ENCODE measurements around the gene PPTC7.
A peak's percentile ranks its signal among the peaks of the same experiment; 100 is the strongest.
"Not testable (repeated sequence)": the region's sequence is repeated elsewhere in the genome, so short reads cannot be mapped to it uniquely, and the experiment has no call there.

DNA sequence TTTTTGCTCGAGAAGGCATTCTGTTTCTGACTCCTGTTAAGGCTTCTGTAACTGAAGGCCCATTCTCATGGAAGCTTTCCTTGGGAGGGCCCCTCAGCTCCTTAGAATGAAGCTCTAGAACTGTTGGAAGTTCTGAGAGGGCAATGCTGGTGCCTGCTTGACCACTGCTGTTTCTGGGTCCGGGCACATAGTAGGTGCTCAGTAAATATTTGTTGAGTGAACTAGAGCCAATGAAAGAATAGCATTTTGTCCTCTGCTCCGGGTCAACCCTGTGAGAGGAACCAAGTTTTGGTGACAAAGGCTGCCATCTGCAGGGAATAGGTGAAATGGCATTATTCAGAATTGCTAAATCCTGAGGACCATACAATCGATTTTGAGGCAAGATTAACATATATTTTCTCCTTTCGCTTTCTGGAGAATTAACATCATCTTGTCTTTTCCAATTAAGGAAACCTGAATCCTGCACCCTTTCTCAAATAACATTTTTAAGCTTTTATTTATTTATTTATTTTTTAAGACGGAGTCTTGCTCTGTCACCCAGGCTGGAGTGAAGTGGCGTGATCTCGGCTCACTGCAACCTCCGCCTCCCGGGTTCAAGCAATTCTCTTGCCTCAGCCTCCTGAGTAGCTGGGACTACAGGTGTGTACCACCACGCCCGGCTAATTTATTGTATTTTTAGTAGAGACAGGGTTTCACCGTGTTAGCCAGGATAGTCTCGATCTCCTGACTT, 19.1 kb upstream of the PPTC7 start:
- TF ChIP-seq, protein P1, sequence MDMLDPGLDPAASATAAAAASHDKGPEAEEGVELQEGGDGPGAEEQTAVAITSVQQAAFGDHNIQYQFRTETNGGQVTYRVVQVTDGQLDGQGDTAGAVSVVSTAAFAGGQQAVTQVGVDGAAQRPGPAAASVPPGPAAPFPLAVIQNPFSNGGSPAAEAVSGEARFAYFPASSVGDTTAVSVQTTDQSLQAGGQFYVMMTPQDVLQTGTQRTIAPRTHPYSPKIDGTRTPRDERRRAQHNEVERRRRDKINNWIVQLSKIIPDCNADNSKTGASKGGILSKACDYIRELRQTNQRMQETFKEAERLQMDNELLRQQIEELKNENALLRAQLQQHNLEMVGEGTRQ (IDR thresholded peaks at IDR 0.05; ENCODE audit: low read depth, low read length) = not testable (repeated sequence)
- TF ChIP-seq, protein P2, sequence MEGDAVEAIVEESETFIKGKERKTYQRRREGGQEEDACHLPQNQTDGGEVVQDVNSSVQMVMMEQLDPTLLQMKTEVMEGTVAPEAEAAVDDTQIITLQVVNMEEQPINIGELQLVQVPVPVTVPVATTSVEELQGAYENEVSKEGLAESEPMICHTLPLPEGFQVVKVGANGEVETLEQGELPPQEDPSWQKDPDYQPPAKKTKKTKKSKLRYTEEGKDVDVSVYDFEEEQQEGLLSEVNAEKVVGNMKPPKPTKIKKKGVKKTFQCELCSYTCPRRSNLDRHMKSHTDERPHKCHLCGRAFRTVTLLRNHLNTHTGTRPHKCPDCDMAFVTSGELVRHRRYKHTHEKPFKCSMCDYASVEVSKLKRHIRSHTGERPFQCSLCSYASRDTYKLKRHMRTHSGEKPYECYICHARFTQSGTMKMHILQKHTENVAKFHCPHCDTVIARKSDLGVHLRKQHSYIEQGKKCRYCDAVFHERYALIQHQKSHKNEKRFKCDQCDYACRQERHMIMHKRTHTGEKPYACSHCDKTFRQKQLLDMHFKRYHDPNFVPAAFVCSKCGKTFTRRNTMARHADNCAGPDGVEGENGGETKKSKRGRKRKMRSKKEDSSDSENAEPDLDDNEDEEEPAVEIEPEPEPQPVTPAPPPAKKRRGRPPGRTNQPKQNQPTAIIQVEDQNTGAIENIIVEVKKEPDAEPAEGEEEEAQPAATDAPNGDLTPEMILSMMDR (conservative IDR thresholded peaks at IDR 0.05; ENCODE audit: low read depth, low read length) = peak; percentile 78
- TF ChIP-seq, protein P3, sequence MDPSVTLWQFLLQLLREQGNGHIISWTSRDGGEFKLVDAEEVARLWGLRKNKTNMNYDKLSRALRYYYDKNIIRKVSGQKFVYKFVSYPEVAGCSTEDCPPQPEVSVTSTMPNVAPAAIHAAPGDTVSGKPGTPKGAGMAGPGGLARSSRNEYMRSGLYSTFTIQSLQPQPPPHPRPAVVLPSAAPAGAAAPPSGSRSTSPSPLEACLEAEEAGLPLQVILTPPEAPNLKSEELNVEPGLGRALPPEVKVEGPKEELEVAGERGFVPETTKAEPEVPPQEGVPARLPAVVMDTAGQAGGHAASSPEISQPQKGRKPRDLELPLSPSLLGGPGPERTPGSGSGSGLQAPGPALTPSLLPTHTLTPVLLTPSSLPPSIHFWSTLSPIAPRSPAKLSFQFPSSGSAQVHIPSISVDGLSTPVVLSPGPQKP (IDR thresholded peaks at IDR 0.05; ENCODE audit: borderline replicate concordance, low read depth, low read length) = not testable (repeated sequence)
- TF ChIP-seq POLR2A (IDR thresholded peaks at IDR 0.05; ENCODE audit: low read depth, low read length); FOS (IDR thresholded peaks at IDR 0.05; ENCODE audit: low read depth, low read length); RFX5 (IDR thresholded peaks at IDR 0.05; ENCODE audit: low read depth, low read length); MAZ (IDR thresholded peaks at IDR 0.05; ENCODE audit: borderline replicate concordance, low read depth, low read length); MAFK (IDR thresholded peaks at IDR 0.05; ENCODE audit: low read depth, low read length): not testable (repeated sequence)
- TF ChIP-seq CEBPB (IDR thresholded peaks at IDR 0.05; ENCODE audit: low read depth, low read length) = peak; percentile 59
